DOHH2 (cell line): ENCODE measurements around the gene OPRL1.

Source experiments
- CTCF ChIP-seq: fragments of 200-600 bp; sonication (generic); IDR thresholded peaks from one replicate; pipeline ENCODE4 v1.5.1; 2014; ENCODE audit warnings: antibody characterized with exemption, mild to moderate bottlenecking, low read depth, low read length; ENCODE audit not compliant: poor library complexity, severe bottlenecking
- EZH2phosphoT487 ChIP-seq: fragments of 200-600 bp; sonication (generic); IDR thresholded peaks from 2 replicates; pipeline ENCODE4 v1.6.1; 2017; ENCODE audit warnings: borderline replicate concordance, mild to moderate bottlenecking, antibody characterized with exemption, low read length, moderate library complexity, mixed read lengths

GRCh38 chr20:64076061-64076997 is 3.6 kb upstream of the OPRL1 start:
- TF ChIP-seq CTCF (no peak), EZH2phosphoT487 (no peak)
